SIG-M5 (cell line): ENCODE data around the gene ZNF385B.
"Not testable (repeated sequence)": the region's sequence is repeated elsewhere in the genome, so short reads cannot be mapped to it uniquely, and the experiment has no call there.

Experiments used
- DNase-seq: peaks from one replicate; lab custom pipeline; 2025; lab: John Stamatoyannopoulos, UW

The ZNF385B gene

GRCh38 chr2:179861416-179862067 is at the start of gene ZNF385B:
TSS of gene ZNF385B (minus strand) at chr2:179861612.
- no peak for DNase-seq

- no peak for DNase-seq
Observed at GRCh38 chr2:179910735-179911113, 49.3 kb upstream of the ZNF385B start.

- no peak for DNase-seq
Observed at GRCh38 chr2:179909845-179910734, 48.7 kb upstream of the ZNF385B start.

- no peak for DNase-seq
Observed at GRCh38 chr2:179900655-179901054, 39.2 kb upstream of the ZNF385B start.

GRCh38 chr2:179899666-179900065 is 38.3 kb upstream of the ZNF385B start:
- DNase-seq = no peak

GRCh38 chr2:179898873-179899272 is 37.5 kb upstream of the ZNF385B start:
- DNase-seq = no peak

GRCh38 chr2:179893616-179894015 is 32.2 kb upstream of the ZNF385B start:
- DNase-seq = no peak

GRCh38 chr2:179891237-179891636 is 29.8 kb upstream of the ZNF385B start:
- no peak for DNase-seq

- no peak for DNase-seq
Observed at GRCh38 chr2:179890666-179891065, 29.3 kb upstream of the ZNF385B start.

- not testable (repeated sequence) for DNase-seq
Observed at GRCh38 chr2:179888642-179889041, 27.2 kb upstream of the ZNF385B start.

- DNase-seq = no peak
Observed at GRCh38 chr2:179884193-179884592, 22.8 kb upstream of the ZNF385B start.

- DNase-seq = no peak
Observed at GRCh38 chr2:179882851-179883806, 21.7 kb upstream of the ZNF385B start.

GRCh38 chr2:179877601-179878364 is 16.4 kb upstream of the ZNF385B start:
- DNase-seq = no peak

GRCh38 chr2:179876266-179876665 is 14.9 kb upstream of the ZNF385B start:
- no peak for DNase-seq

GRCh38 chr2:179875864-179876263 is 14.5 kb upstream of the ZNF385B start:
- no peak for DNase-seq

- DNase-seq = no peak
Observed at GRCh38 chr2:179862898-179863458, 1.6 kb upstream of the ZNF385B start.

GRCh38 chr2:179861027-179861415 is 391 bp downstream of the ZNF385B start:
- DNase-seq = no peak

- DNase-seq = no peak
Observed at GRCh38 chr2:179860255-179861026, 971 bp downstream of the ZNF385B start.

GRCh38 chr2:179859523-179859922 is 1.9 kb downstream of the ZNF385B start:
- DNase-seq = no peak

- DNase-seq = no peak
Observed at GRCh38 chr2:179857236-179857635, 4.2 kb downstream of the ZNF385B start.
